Hepatocyte (in vitro differentiated cells): ENCODE data around the gene POLR2H. TPM values are rescaled to one million over a fixed set of nuclear protein-coding genes. Genes with fewer than 3 reads are reported as not detected.

ENCODE experiments used
- DNase-seq: peaks from one replicate; pipeline ENCODE4 v3.0.0-alpha.2; 2016; ENCODE audit warnings: low spot score
- H2AFZ ChIP-seq: fragments of 200-600 bp; sonication (generic); 2 replicates; pipeline ENCODE4 v1.6.0; 2016; ENCODE audit warnings: antibody characterized with exemption, mild to moderate bottlenecking
- H3K27ac ChIP-seq: fragments of 200-600 bp; sonication (generic); 2 replicates; pipeline ENCODE4 v1.5.1; 2016; ENCODE audit warnings: mild to moderate bottlenecking
- H3K27me3 ChIP-seq: fragments of 200-600 bp; sonication (generic); 2 replicates; pipeline ENCODE4 v1.6.1; 2016
- H3K36me3 ChIP-seq: fragments of 200-600 bp; sonication (generic); replicated peaks from 2 replicates; pipeline ENCODE4 v1.5.1; 2016; ENCODE audit warnings: low read depth; ENCODE audit not compliant: insufficient read depth
- H3K4me1 ChIP-seq: fragments of 200-600 bp; sonication (generic); 2 replicates; pipeline ENCODE4 v1.5.1; 2016; ENCODE audit warnings: mild to moderate bottlenecking, moderate library complexity; ENCODE audit not compliant: insufficient read depth
- H3K4me2 ChIP-seq: fragments of 200-600 bp; sonication (generic); 2 replicates; pipeline ENCODE4 v1.6.0; 2016
- H3K4me3 ChIP-seq: fragments of 200-600 bp; sonication (generic); 2 replicates; pipeline ENCODE4 v1.5.1; 2016; ENCODE audit warnings: mild to moderate bottlenecking
- H3K79me2 ChIP-seq: fragments of 200-600 bp; sonication (generic); 2 replicates; pipeline ENCODE4 v1.6.0; 2017; ENCODE audit warnings: mild to moderate bottlenecking
- H3K9me2 ChIP-seq: fragments of 200-600 bp; sonication (generic); replicated peaks from 2 replicates; pipeline ENCODE4 v1.6.0; 2017; ENCODE audit warnings: mild to moderate bottlenecking; ENCODE audit not compliant: insufficient read depth
- H3K9me3 ChIP-seq: fragments of 200-600 bp; sonication (generic); 2 replicates; pipeline ENCODE4 v1.5.1; 2016; ENCODE audit warnings: low read depth, mild to moderate bottlenecking
- H4K20me1 ChIP-seq: fragments of 200-600 bp; sonication (generic); 2 replicates; pipeline ENCODE4 v1.6.0; 2016; ENCODE audit warnings: mild to moderate bottlenecking; ENCODE audit not compliant: insufficient read depth, poor library complexity, severe bottlenecking
- CTCF ChIP-seq: fragments of 200-600 bp; sonication (generic); IDR thresholded peaks from 2 replicates; pipeline ENCODE4 v1.5.1; 2016; ENCODE audit warnings: antibody characterized with exemption, mild to moderate bottlenecking; ENCODE audit not compliant: poor library complexity
- EZH2 ChIP-seq: fragments of 200-600 bp; sonication (generic); IDR thresholded peaks from 2 replicates; pipeline ENCODE4 v1.6.1; 2016; ENCODE audit warnings: antibody characterized with exemption, mild to moderate bottlenecking, borderline replicate concordance
- EZH2phosphoT487 ChIP-seq: fragments of 200-600 bp; sonication (generic); IDR thresholded peaks from one replicate; pipeline ENCODE4 v1.6.1; 2018; ENCODE audit warnings: antibody characterized with exemption, mild to moderate bottlenecking, low read depth, moderate library complexity; ENCODE audit not compliant: unreplicated experiment, severe bottlenecking
- WGBS: methylation state at CpG from one replicate; pipeline ENCODE4 v1.1.6; 2016; ENCODE audit warnings: low lambda C conversion rate; ENCODE audit errors: missing lambda C conversion rate; 5-methylcytosine and 5-hydroxymethylcytosine counted together
- polyA plus RNA-seq: library from polyadenylated mRNA; unstranded; fragments of >200 nt; fragmentation: Nextera tagmentation; extraction: Ambion mirVana; gene quantifications from 2 replicates; pipeline ENCODE4 v1.2.1, GENCODE V29; 2016
- total RNA-seq: library from RNA; depleted of rRNA; stranded (reverse); fragments of >200 nt; gene quantifications from 2 replicates; pipeline ENCODE4 v1.2.3, GENCODE V29; 2014

The POLR2H gene
- total and polyA plus RNA-seq, 2 experiments from 2014 or later: 106 to 125 TPM

GRCh38 chr3:184362668-184363546 lies 1.4 kb downstream of the POLR2H start:
- peaks cover 26% of the 10 kb centered on the region for H3K4me1 ChIP-seq
- no peaks in the 10 kb centered on the region for H3K27me3 ChIP-seq
- H2AFZ ChIP-seq: peak overlapping the region; percentile 42
- peak overlapping the region; percentile 93 for H3K4me3 ChIP-seq
- peak overlapping the region; percentile 98 for H3K4me2 ChIP-seq
- peak; percentile 99 for DNase-seq
- H3K36me3 ChIP-seq: no peaks in the 10 kb centered on the region
- no peaks in the 10 kb centered on the region for H3K9me3 ChIP-seq
- TF ChIP-seq CTCF: peak; percentile 66
- no peak for TF ChIP-seq EZH2phosphoT487
- TF ChIP-seq EZH2: no peak
- no peaks in the 10 kb centered on the region for H3K9me2 ChIP-seq
- H3K79me2 ChIP-seq: peaks cover 43% of the 10 kb centered on the region
- peak overlapping the region; percentile 98 for H3K27ac ChIP-seq
- H4K20me1 ChIP-seq: no peaks in the 10 kb centered on the region
- under 1% methylated on average over 35 of the region's 68 CpGs for WGBS

- Histone ChIP-seq H2AFZ (no peak overlapping the region), H3K4me2 (peak overlapping the region; percentile 43), H3K9me3 (no peaks in the 10 kb centered on the region), H3K4me1 (peaks cover 15% of the 10 kb centered on the region), H3K4me3 (no peak overlapping the region), H3K27ac (peak overlapping the region; percentile 86), H3K27me3 (no peaks in the 10 kb centered on the region), H4K20me1 (no peaks in the 10 kb centered on the region), H3K9me2 (no peaks in the 10 kb centered on the region), H3K36me3 (peaks cover 4% of the 10 kb centered on the region), H3K79me2 (peaks cover 20% of the 10 kb centered on the region)
- DNase-seq: peak; percentile 65
- TF ChIP-seq CTCF: no peak
- WGBS: 64% methylated on average over 5 of the region's 5 CpGs
These were observed 5.2 kb downstream of the POLR2H start for GRCh38 chr3:184366619-184367289.

GRCh38 chr3:184368116-184368515 lies 6.6 kb downstream of the POLR2H start:
- DNase-seq: no peak
- Histone ChIP-seq H3K4me2 (no peak overlapping the region), H3K9me2 (no peaks in the 10 kb centered on the region), H4K20me1 (no peaks in the 10 kb centered on the region), H3K4me3 (no peak overlapping the region), H3K27me3 (no peaks in the 10 kb centered on the region), H3K9me3 (no peaks in the 10 kb centered on the region), H3K27ac (peak overlapping the region; percentile 6), H3K36me3 (peaks cover 4% of the 10 kb centered on the region), H3K79me2 (peaks cover 20% of the 10 kb centered on the region), H2AFZ (no peak overlapping the region), H3K4me1 (peaks cover 19% of the 10 kb centered on the region)
- 94% methylated on average over 9 of the region's 9 CpGs for WGBS
- TF ChIP-seq EZH2 (no peak), EZH2phosphoT487 (no peak), CTCF (no peak)
